Measurements from ENCODE around the gene NUTM2E.
"Not testable (repeated sequence)": the region's sequence is repeated elsewhere in the genome, so short reads cannot be mapped to it uniquely, and the experiment has no call there.

Gene NUTM2E

DNA sequence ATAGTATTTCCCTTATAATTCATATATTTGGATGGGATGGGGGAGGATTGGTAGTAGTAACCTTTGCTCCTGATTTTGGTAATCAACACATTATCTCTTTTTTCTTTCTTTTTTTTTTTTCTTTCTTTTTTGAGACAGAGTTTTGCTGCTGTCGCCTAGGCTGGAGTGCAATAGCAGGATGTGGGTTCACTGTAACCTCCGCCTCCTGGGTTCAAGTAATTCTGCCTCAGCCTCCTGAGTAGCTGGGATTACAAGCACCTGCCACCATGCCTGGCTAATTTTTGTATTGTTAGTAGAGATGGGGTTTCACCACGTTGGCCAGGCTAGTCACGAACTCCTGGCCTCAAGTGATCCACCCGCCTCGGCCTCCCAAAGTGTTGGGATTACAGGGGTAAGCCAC is 3.2 kb upstream of the NUTM2E start:
- H3K4me1 ChIP-seq (ENCODE audit: control insufficient read depth in 2 of 2, insufficient read depth in 1 of 2, low read depth in 1 of 2, low read length in 2 of 2); H4K91ac ChIP-seq (ENCODE audit: low read depth, low read length, poor library complexity); H3K4ac ChIP-seq (ENCODE audit: low read length); H2AK5ac ChIP-seq (ENCODE audit: low read depth, low read length); H3K4me2 ChIP-seq (ENCODE audit: insufficient read depth, low read length, poor library complexity, severe bottlenecking); H3K14ac ChIP-seq (ENCODE audit: low read length); H2BK120ac ChIP-seq (ENCODE audit: low read depth, low read length); H3K27ac ChIP-seq (replicated peaks; ENCODE audit: low read length); H3K36me3 ChIP-seq (replicated peaks in 1 of 2; ENCODE audit: control insufficient read depth in 2 of 2, insufficient read depth in 2 of 2, low read length in 2 of 2); H2BK12ac ChIP-seq (ENCODE audit: low read length); H2BK15ac ChIP-seq (ENCODE audit: low read length); H3K79me1 ChIP-seq (ENCODE audit: low read depth, low read length); H3K4me3 ChIP-seq (ENCODE audit: low read length in 2 of 2); H3K9me3 ChIP-seq (replicated peaks in 1 of 2; ENCODE audit: control insufficient read depth in 2 of 2, insufficient read depth in 1 of 2, low read depth in 1 of 2, low read length in 2 of 2); H2AFZ ChIP-seq (ENCODE audit: low read length); H2BK5ac ChIP-seq (ENCODE audit: low read length); H3K27me3 ChIP-seq (ENCODE audit: control insufficient read depth in 3 of 3, insufficient read depth in 3 of 3, low read depth in 1 of 3, low read length in 3 of 3); H4K8ac ChIP-seq (ENCODE audit: low read depth, low read length); H3K9ac ChIP-seq (ENCODE audit: low read depth, low read length, poor library complexity); H3K18ac ChIP-seq (ENCODE audit: low read length); DNase-seq (ENCODE audit: low spot score); H3K23ac ChIP-seq (ENCODE audit: low read depth, low read length, poor library complexity): not testable (repeated sequence)
- no CpG with 5 or more reads among the region's 6 CpGs for WGBS, 2 donors (ENCODE audit: extremely low coverage in 2 of 2, insufficient read length in 2 of 2, insufficient replicate concordance in 1 of 2)

DNA sequence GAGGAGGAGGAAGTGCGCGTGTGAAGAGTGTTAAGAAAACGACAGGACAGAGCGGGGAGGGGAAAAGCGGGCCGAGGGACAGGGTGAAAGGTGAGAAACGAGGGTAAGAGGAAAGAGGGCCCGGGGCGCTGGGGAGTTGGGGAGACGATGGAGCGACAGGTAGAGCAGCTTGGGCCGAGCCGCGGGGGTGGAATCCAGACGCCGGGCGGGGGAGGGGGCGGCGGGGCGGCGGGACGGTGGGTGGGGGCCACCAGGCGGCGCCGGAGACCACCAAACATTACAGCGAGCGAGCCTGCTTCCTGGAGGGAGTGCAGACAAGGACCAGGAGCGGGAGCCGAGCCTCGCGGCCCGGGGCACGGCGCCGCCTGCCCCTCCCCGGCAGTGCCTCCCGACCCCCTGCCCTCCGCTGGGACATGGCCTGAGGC is 940 bp upstream of the NUTM2E start:
- H3K4ac ChIP-seq (ENCODE audit: low read length); H2BK15ac ChIP-seq (ENCODE audit: low read length); H3K14ac ChIP-seq (ENCODE audit: low read length); H2BK120ac ChIP-seq (ENCODE audit: low read depth, low read length); H3K36me3 ChIP-seq (replicated peaks in 1 of 2; ENCODE audit: control insufficient read depth in 2 of 2, insufficient read depth in 2 of 2, low read length in 2 of 2); H4K91ac ChIP-seq (ENCODE audit: low read depth, low read length, poor library complexity); H3K9ac ChIP-seq (ENCODE audit: low read depth, low read length, poor library complexity); H2AK5ac ChIP-seq (ENCODE audit: low read depth, low read length); DNase-seq (ENCODE audit: low spot score); H3K9me3 ChIP-seq (replicated peaks in 1 of 2; ENCODE audit: control insufficient read depth in 2 of 2, insufficient read depth in 1 of 2, low read depth in 1 of 2, low read length in 2 of 2); H4K8ac ChIP-seq (ENCODE audit: low read depth, low read length); H3K27ac ChIP-seq (replicated peaks; ENCODE audit: low read length); H2BK12ac ChIP-seq (ENCODE audit: low read length); H3K27me3 ChIP-seq (ENCODE audit: control insufficient read depth in 3 of 3, insufficient read depth in 3 of 3, low read depth in 1 of 3, low read length in 3 of 3); H3K23ac ChIP-seq (ENCODE audit: low read depth, low read length, poor library complexity); H2BK5ac ChIP-seq (ENCODE audit: low read length); H3K4me1 ChIP-seq (ENCODE audit: control insufficient read depth in 2 of 2, insufficient read depth in 1 of 2, low read depth in 1 of 2, low read length in 2 of 2); H3K18ac ChIP-seq (ENCODE audit: low read length); H3K79me1 ChIP-seq (ENCODE audit: low read depth, low read length): not testable (repeated sequence)
- WGBS, 2 donors (ENCODE audit: extremely low coverage in 2 of 2, insufficient read length in 2 of 2, insufficient replicate concordance in 1 of 2), result no CpG with 5 or more reads among the region's 38 CpGs
- Histone ChIP-seq H3K4me3 (ENCODE audit: low read length in 2 of 2) (peak overlapping the region in 1 of 2 donors; percentile 54), H3K4me2 (ENCODE audit: insufficient read depth, low read length, poor library complexity, severe bottlenecking) (peak overlapping the region; percentile 18), H2AFZ (ENCODE audit: low read length) (peak overlapping the region; percentile 76)

DNA sequence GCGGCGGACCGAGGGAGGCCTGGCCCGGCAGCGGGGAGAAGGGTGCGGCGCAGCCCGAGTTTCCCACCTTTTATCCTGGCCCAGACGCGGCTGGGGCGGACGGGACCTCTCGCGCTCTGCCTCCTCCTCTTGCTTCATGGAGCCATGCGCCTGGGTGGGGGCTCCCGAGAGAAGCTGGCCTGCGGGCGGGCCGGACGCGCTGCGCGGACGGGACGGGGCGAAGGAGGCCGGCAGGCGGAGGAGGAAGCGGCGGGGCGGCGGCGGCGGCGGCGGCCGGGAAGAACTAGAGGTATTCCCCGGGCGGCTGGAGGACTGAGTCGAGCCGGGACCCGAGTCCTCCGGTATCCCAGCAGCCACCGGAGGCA is 426 bp upstream of the NUTM2E start:
- not testable (repeated sequence) for H3K27ac ChIP-seq (replicated peaks; ENCODE audit: low read length); H3K36me3 ChIP-seq (replicated peaks in 1 of 2; ENCODE audit: control insufficient read depth in 2 of 2, insufficient read depth in 2 of 2, low read length in 2 of 2); H2BK12ac ChIP-seq (ENCODE audit: low read length); H3K14ac ChIP-seq (ENCODE audit: low read length); H2BK120ac ChIP-seq (ENCODE audit: low read depth, low read length); H3K27me3 ChIP-seq (ENCODE audit: control insufficient read depth in 3 of 3, insufficient read depth in 3 of 3, low read depth in 1 of 3, low read length in 3 of 3); H2BK15ac ChIP-seq (ENCODE audit: low read length); H3K4ac ChIP-seq (ENCODE audit: low read length); H3K4me1 ChIP-seq (ENCODE audit: control insufficient read depth in 2 of 2, insufficient read depth in 1 of 2, low read depth in 1 of 2, low read length in 2 of 2); H2AK5ac ChIP-seq (ENCODE audit: low read depth, low read length); H3K9ac ChIP-seq (ENCODE audit: low read depth, low read length, poor library complexity); H2BK5ac ChIP-seq (ENCODE audit: low read length); H3K79me1 ChIP-seq (ENCODE audit: low read depth, low read length); H3K23ac ChIP-seq (ENCODE audit: low read depth, low read length, poor library complexity); H4K91ac ChIP-seq (ENCODE audit: low read depth, low read length, poor library complexity); H4K8ac ChIP-seq (ENCODE audit: low read depth, low read length); H3K9me3 ChIP-seq (replicated peaks in 1 of 2; ENCODE audit: control insufficient read depth in 2 of 2, insufficient read depth in 1 of 2, low read depth in 1 of 2, low read length in 2 of 2)
- Histone ChIP-seq H3K4me2 (ENCODE audit: insufficient read depth, low read length, poor library complexity, severe bottlenecking) (peak overlapping the region; percentile 11), H3K4me3 (ENCODE audit: low read length in 2 of 2) (peak overlapping the region; percentile 54 to 81), H2AFZ (ENCODE audit: low read length) (peak overlapping the region; percentile 76), H3K18ac (ENCODE audit: low read length) (peak overlapping the region; percentile 57)
- no CpG with 5 or more reads among the region's 44 CpGs for WGBS, 2 donors (ENCODE audit: extremely low coverage in 2 of 2, insufficient read length in 2 of 2, insufficient replicate concordance in 1 of 2)
- DNase-seq (ENCODE audit: low spot score), result peak; percentile 23

DNA sequence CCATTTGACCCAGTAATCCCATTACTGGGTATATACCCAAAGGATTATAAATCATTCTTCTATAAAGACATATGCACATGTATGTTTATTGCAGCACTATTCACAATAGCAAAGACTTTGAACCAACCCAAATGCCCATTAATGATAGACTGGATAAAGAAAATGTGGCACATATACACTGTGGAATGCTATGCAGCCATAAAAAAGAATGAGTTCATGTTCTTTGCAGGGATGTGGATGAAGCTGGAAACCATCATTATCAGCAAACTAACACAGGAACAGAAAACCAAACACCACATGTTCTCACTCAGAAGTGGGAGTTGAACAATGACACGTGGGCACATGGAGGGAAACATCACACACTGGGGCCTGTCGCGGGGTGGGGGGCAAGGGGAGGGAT is 7.3 kb downstream of the NUTM2E start:
- not testable (repeated sequence) for H3K9me3 ChIP-seq (replicated peaks in 1 of 2; ENCODE audit: control insufficient read depth in 2 of 2, insufficient read depth in 1 of 2, low read depth in 1 of 2, low read length in 2 of 2); H3K27me3 ChIP-seq (ENCODE audit: control insufficient read depth in 3 of 3, insufficient read depth in 3 of 3, low read depth in 1 of 3, low read length in 3 of 3); H4K8ac ChIP-seq (ENCODE audit: low read depth, low read length); H3K9ac ChIP-seq (ENCODE audit: low read depth, low read length, poor library complexity); H3K4me1 ChIP-seq (ENCODE audit: control insufficient read depth in 2 of 2, insufficient read depth in 1 of 2, low read depth in 1 of 2, low read length in 2 of 2); H3K79me1 ChIP-seq (ENCODE audit: low read depth, low read length); H3K4ac ChIP-seq (ENCODE audit: low read length); H2BK12ac ChIP-seq (ENCODE audit: low read length); DNase-seq (ENCODE audit: low spot score); H3K23ac ChIP-seq (ENCODE audit: low read depth, low read length, poor library complexity); H2BK120ac ChIP-seq (ENCODE audit: low read depth, low read length); H2BK15ac ChIP-seq (ENCODE audit: low read length); H3K4me3 ChIP-seq (ENCODE audit: low read length in 2 of 2); H3K4me2 ChIP-seq (ENCODE audit: insufficient read depth, low read length, poor library complexity, severe bottlenecking); H2BK5ac ChIP-seq (ENCODE audit: low read length); H3K18ac ChIP-seq (ENCODE audit: low read length); H2AFZ ChIP-seq (ENCODE audit: low read length); H4K91ac ChIP-seq (ENCODE audit: low read depth, low read length, poor library complexity); H3K36me3 ChIP-seq (replicated peaks in 1 of 2; ENCODE audit: control insufficient read depth in 2 of 2, insufficient read depth in 2 of 2, low read length in 2 of 2); H3K14ac ChIP-seq (ENCODE audit: low read length); H3K27ac ChIP-seq (replicated peaks; ENCODE audit: low read length); H2AK5ac ChIP-seq (ENCODE audit: low read depth, low read length)
- no CpG with 5 or more reads among the region's 3 CpGs for WGBS, 2 donors (ENCODE audit: extremely low coverage in 2 of 2, insufficient read length in 2 of 2, insufficient replicate concordance in 1 of 2)

Measured in neuronal stem cell (in vitro differentiated cells).